Body of pancreas (tissue), 4 donors: Measurements from ENCODE around the gene DISP1. TPM values are rescaled to one million over a fixed set of nuclear protein-coding genes. Genes with fewer than 3 reads are reported as not detected.

Experiments
- ATAC-seq: fragments of 150-250 bp; one replicate; pipeline ENCODE4 v1.9.1; 2016
- DNase-seq, 4 donors: peaks; one replicate each; pipeline ENCODE4 v3.0.0-alpha.2; 2019
- H3K27ac ChIP-seq, 4 donors: fragments of 200-600 bp; sonication (generic); 1 replicate in 3 of 4; 2 replicates in 1 of 4; pipeline versions ENCODE4 v1.5.1 to v1.6.1; 2016 to 2019; ENCODE audit warnings: mild to moderate bottlenecking in 1 of 4, mixed read lengths in 1 of 4, moderate library complexity in 1 of 4
- H3K27me3 ChIP-seq, 2 donors: fragments of 200-600 bp; sonication (generic); one replicate each; pipeline ENCODE4 v1.6.0; 2016; ENCODE audit warnings: mild to moderate bottlenecking in 1 of 2
- H3K36me3 ChIP-seq, 2 donors: fragments of 200-600 bp; sonication (generic); replicated peaks in 1 of 2; 2 replicates each; pipeline ENCODE4 v1.5.1; 2016; ENCODE audit warnings: low read depth in 2 of 2; ENCODE audit not compliant: insufficient read depth in 1 of 2
- H3K4me1 ChIP-seq: fragments of 200-600 bp; sonication (generic); one replicate; pipeline ENCODE4 v1.6.0; 2016
- H3K4me3 ChIP-seq, 2 donors: fragments of 200-600 bp; sonication (generic); 1 replicate in 1 of 2; 2 replicates in 1 of 2; pipeline ENCODE4 v1.5.1; 2016 to 2019
- H3K9me3 ChIP-seq, 3 donors: fragments of 200-600 bp; sonication (generic); 1 replicate in 2 of 3; 2 replicates in 1 of 3; pipeline ENCODE4 v1.5.1; 2016
- POLR2A ChIP-seq, 3 donors: fragments of 450-650 bp; IDR thresholded peaks; one replicate each; pipeline ENCODE4 v1.6.1; 2016; ENCODE audit warnings: antibody characterized with exemption in 3 of 3, mild to moderate bottlenecking in 2 of 3
- WGBS, 2 donors: methylation state at CpG; one replicate each; pipeline ENCODE4 v1.1.5; 2017; 5-methylcytosine and 5-hydroxymethylcytosine counted together
- intact Hi-C: fragments of 100-400 bp; cut with DNase I; formaldehyde crosslinking; loops from one replicate; pipeline ENCODE4 v1.15.1; 2023
- total RNA-seq, 2 donors: library from RNA; depleted of rRNA; stranded (reverse); fragments of >200 nt; gene quantifications; one replicate each; pipeline ENCODE4 v1.1.0, GENCODE V29; 2016
- TF ChIP-seq, protein P1 (sequence below), 7 experiments: fragments of 450-650 bp in 4 of 7; fragments of 200-600 bp in 3 of 7; sonication (generic) in 3 of 7; IDR thresholded peaks; one replicate each; pipeline ENCODE4 v1.5.1; 2016 to 2019; ENCODE audit warnings: antibody characterized with exemption in 7 of 7

The DISP1 gene
- total RNA-seq, 2 donors from 2014 or later, result 4.0 to 6.2 TPM

DNA sequence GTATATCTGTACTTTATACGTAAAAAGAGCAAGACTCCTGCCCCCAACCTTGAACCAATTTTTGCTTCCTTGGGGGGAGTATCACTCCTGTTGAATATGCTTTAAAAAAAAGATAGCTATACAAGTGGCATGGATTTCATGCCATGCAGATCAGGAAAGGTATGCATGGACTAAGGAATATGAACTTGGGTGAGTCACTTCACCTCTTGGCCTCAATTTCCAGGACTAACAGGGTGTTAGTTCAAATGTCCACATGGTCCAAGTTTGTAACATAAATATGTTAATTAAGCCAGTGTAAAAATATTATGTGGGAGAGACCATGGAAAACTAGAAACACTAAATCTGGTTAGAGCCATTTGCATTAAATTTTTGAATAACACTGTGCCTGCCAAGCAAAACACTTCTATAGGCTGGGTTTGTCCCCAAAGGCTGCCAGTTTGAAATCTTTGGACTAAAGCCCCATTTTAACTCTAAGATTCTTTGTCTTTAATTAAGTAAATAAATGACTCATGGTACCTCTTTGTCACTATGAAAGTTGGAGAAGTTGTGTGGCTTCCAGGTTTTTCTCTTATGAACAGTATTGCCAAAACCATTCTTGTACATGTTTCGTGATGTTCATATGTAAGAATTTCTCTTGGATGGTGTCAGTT lies 44.7 kb upstream of the DISP1 start:
- ATAC-seq (no peak), DNase-seq (no peak)
- intact Hi-C loops, result no loop called here
- Histone ChIP-seq H3K9me3 (peaks cover 0 to 7% (median 0%) of the 10 kb centered on the region in 3 donors), H3K27ac (no peak overlapping the region), H3K4me1 (no peaks in the 10 kb centered on the region), H3K36me3 (no peaks in the 10 kb centered on the region), H3K27me3 (no peaks in the 10 kb centered on the region), H3K4me3 (no peak overlapping the region)
- WGBS, 2 donors, result 86% methylated on average over 2 of the region's 2 CpGs
- TF ChIP-seq, protein P1, sequence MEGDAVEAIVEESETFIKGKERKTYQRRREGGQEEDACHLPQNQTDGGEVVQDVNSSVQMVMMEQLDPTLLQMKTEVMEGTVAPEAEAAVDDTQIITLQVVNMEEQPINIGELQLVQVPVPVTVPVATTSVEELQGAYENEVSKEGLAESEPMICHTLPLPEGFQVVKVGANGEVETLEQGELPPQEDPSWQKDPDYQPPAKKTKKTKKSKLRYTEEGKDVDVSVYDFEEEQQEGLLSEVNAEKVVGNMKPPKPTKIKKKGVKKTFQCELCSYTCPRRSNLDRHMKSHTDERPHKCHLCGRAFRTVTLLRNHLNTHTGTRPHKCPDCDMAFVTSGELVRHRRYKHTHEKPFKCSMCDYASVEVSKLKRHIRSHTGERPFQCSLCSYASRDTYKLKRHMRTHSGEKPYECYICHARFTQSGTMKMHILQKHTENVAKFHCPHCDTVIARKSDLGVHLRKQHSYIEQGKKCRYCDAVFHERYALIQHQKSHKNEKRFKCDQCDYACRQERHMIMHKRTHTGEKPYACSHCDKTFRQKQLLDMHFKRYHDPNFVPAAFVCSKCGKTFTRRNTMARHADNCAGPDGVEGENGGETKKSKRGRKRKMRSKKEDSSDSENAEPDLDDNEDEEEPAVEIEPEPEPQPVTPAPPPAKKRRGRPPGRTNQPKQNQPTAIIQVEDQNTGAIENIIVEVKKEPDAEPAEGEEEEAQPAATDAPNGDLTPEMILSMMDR (IDR thresholded peaks at IDR 0.05), result no peak
- no peak for TF ChIP-seq POLR2A (IDR thresholded peaks at IDR 0.05)

DNA sequence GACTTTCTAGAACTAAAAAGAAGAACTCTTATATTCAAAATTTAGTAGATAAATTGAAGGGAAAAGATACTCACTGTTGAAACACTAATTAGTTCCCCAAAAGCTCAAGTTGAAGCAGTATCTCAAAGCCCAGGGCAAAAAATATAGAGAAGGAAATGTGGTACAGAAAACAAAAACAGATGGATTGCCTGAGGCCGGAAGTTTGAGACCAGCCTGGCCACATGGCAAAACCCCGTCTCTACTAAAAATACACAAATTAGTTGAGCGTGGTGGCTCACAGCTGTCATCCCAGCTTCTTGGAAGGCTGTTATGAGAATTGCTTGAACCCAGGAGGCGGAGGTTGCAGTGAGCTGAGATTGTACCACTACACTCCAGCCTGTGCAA lies 41.9 kb upstream of the DISP1 start:
- no peaks in the 10 kb centered on the region for H3K27me3 ChIP-seq
- H3K4me3 ChIP-seq, result no peak overlapping the region
- no peak for TF ChIP-seq POLR2A (IDR thresholded peaks at IDR 0.05)
- TF ChIP-seq, protein P1 (IDR thresholded peaks at IDR 0.05), result no peak
- DNase-seq (no peak), ATAC-seq (no peak)
- no peaks in the 10 kb centered on the region for H3K36me3 ChIP-seq
- WGBS, 2 donors, result 67 to 94% methylated on average over 4 of the region's 4 CpGs
- intact Hi-C loops, result no loop called here
- peaks cover 0 to 7% (median 0%) of the 10 kb centered on the region in 3 donors for H3K9me3 ChIP-seq
- H3K27ac ChIP-seq, result peak overlapping the region in 1 of 4 donors; percentile 58
- peaks cover 3% of the 10 kb centered on the region for H3K4me1 ChIP-seq

DNA sequence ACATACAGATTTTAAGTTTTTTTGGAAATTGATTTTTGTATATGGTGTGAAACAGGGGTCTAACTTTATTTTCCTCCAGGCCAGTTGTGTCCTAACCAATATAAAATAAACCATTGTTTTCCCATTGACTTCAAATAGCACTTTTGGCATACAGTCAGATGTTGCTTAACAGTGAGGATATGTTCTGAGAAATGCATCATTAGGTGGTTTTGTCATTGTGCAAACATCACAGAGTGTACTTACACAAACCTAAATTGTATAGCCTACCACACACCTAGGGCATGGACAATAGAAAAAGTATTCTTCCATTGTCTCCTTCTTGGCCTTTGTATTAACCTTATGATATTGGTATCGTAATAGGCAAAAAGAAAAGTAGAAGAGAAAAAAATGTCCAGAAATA lies 37.4 kb upstream of the DISP1 start:
- Histone ChIP-seq H3K27ac (no peak overlapping the region), H3K4me1 (peaks cover 4% of the 10 kb centered on the region), H3K36me3 (no peaks in the 10 kb centered on the region), H3K4me3 (no peak overlapping the region), H3K9me3 (no peaks in the 10 kb centered on the region), H3K27me3 (no peaks in the 10 kb centered on the region)
- ATAC-seq (no peak), DNase-seq (no peak)
- WGBS, 2 donors, result 82 to 100% methylated on average over 1 of the region's 1 CpG
- TF ChIP-seq, protein P1 (IDR thresholded peaks at IDR 0.05), result no peak
- no peak for TF ChIP-seq POLR2A (IDR thresholded peaks at IDR 0.05)
- intact Hi-C loops, result no loop called here

DNA sequence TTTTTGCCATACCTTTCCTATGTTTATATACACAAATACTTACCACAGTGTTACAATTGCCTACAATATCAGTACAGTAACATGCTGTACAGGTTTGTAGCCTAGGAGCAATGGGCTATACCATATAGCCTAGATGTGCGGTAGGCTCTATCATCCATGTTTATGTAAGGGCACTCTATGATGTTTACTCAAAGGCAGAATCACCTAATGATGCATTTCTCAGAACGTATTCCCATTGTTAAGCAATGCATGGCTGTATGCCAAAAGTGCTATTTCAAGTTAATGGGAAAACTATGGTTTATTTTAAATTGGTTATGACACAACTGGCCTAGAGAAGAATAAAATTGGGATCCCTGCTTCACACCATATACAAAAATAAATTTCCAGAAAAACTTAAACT lies 36.9 kb upstream of the DISP1 start:
- WGBS, 2 donors, result 35 to 43% methylated on average over 2 of the region's 2 CpGs
- Histone ChIP-seq H3K9me3 (no peaks in the 10 kb centered on the region), H3K27me3 (no peaks in the 10 kb centered on the region), H3K4me3 (no peak overlapping the region), H3K36me3 (no peaks in the 10 kb centered on the region), H3K4me1 (peaks cover 4% of the 10 kb centered on the region), H3K27ac (no peak overlapping the region)
- no peak for TF ChIP-seq POLR2A (IDR thresholded peaks at IDR 0.05)
- TF ChIP-seq, protein P1 (IDR thresholded peaks at IDR 0.05), result no peak
- intact Hi-C loops, result no loop called here
- no peak for ATAC-seq
- DNase-seq, result no peak

DNA sequence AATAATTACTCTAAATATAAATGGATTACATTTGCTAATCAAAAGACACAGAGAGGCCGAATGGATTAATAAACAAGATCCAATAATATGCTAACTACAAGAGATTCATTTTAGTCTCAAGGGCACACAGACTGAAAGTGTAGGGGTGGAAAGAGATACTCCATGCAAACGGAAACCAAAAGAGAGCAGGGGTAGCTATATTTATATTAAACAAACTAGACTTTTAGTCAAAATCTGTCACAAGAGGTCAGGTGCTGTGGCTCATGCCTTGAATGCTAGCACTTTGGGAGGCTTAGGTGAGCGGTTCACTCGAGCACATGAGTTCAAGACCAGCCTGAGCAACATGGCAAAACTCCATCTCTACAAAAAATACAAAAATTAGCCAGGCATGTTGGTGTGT lies 33.6 kb upstream of the DISP1 start:
- Histone ChIP-seq H3K9me3 (no peaks in the 10 kb centered on the region), H3K27me3 (no peaks in the 10 kb centered on the region), H3K36me3 (no peaks in the 10 kb centered on the region), H3K27ac (no peak overlapping the region), H3K4me1 (peaks cover 6% of the 10 kb centered on the region), H3K4me3 (no peak overlapping the region)
- intact Hi-C loops, result no loop called here
- no peak for DNase-seq
- TF ChIP-seq, protein P1 (IDR thresholded peaks at IDR 0.05), result no peak
- no peak for TF ChIP-seq POLR2A (IDR thresholded peaks at IDR 0.05)
- no peak for ATAC-seq
- 63 to 72% methylated on average over 4 of the region's 4 CpGs for WGBS, 2 donors
